HCT116 (cell line): ENCODE results near the gene PALMD. TPM values are rescaled to one million over a fixed set of nuclear protein-coding genes. Genes with fewer than 3 reads are reported as not detected.

Source experiments
- ATAC-seq: fragments of 200-7000 bp; cut with Tn5 transposase; 2 replicates; pipeline ENCODE4 v1.9.1; 2020; ENCODE audit warnings: mild to moderate bottlenecking, moderate library complexity
- BruUV-seq: library from RNA; stranded (reverse); fragments of 400-500 nt; replicated peaks from 2 replicates; lab custom pipeline; 2021; lab: Mats Ljungman, UMichigan
- CTCF ChIA-PET: fragments of 300-600 bp; sonication (Branson Sonifier 250); formaldehyde crosslinking; loops from one replicate; lab custom pipeline; 2021; ENCODE audit warnings: antibody characterized with exemption; lab: Charles Lee
- POLR2A ChIA-PET: fragments of 300-600, 350-600 bp; sonication (Branson Sonifier 250); formaldehyde crosslinking; loops from one replicate; lab custom pipeline; 2021; ENCODE audit warnings: antibody characterized with exemption; lab: Charles Lee
- RAD21 ChIA-PET, 2 experiments: fragments of 300-600 bp; sonication (Branson Sonifier 250); formaldehyde crosslinking; loops; one replicate each; lab custom pipeline; 2023; ENCODE audit warnings: low total read pairs in 2 of 2; ENCODE audit not compliant: uncharacterized antibody in 2 of 2, unreplicated experiment in 2 of 2, low non-redundant PET in 1 of 2; lab: Charles Lee
- DNase-seq: peaks from one replicate; pipeline ENCODE4 v3.0.0-alpha.2; 2010; ENCODE audit warnings: low read depth, low spot score
- H2AFZ ChIP-seq: fragments of 200-600 bp; shearing (Covaris generic), sonication (generic); 2 replicates; pipeline ENCODE4 v1.6.1; 2017; ENCODE audit warnings: low read depth, mixed run types, mixed read lengths, antibody characterized with exemption, low read length; ENCODE audit not compliant: poor library complexity, severe bottlenecking
- H3K27ac ChIP-seq: 2 replicates; pipeline ENCODE4 v1.5.1; 2012; ENCODE audit warnings: low read depth, low read length
- H3K27me3 ChIP-seq: fragments of 200-600 bp; sonication (generic); 2 replicates; pipeline ENCODE4 v1.6.1; 2016; ENCODE audit warnings: mixed run types, low read length, mixed read lengths; ENCODE audit not compliant: insufficient read depth
- H3K36me3 ChIP-seq, 2 experiments: fragments of 200-500 bp in 1 of 2; fragments of 200-600 bp in 1 of 2; sonication (Bioruptor generic) in 1 of 2; sonication (generic) in 1 of 2; 2 replicates each; pipeline versions ENCODE4 v1.5.1 to v1.6.1; 2014 to 2016; ENCODE audit warnings: low read length in 2 of 2, inconsistent platforms in 1 of 2, mixed read lengths in 1 of 2, mixed run types in 1 of 2; ENCODE audit not compliant: insufficient read depth in 2 of 2, control insufficient read depth in 1 of 2
- H3K4me1 ChIP-seq, 2 experiments: fragments of 200-600 bp in 1 of 2; sonication (generic) in 1 of 2; 2 replicates each; pipeline versions ENCODE4 v1.5.1 to v1.6.1; 2012 to 2017; ENCODE audit warnings: low read length in 2 of 2, inconsistent platforms in 1 of 2, mild to moderate bottlenecking in 1 of 2, mixed read lengths in 1 of 2, mixed run types in 1 of 2, moderate library complexity in 1 of 2; ENCODE audit not compliant: insufficient read depth in 2 of 2, control insufficient read depth in 1 of 2
- H3K4me2 ChIP-seq: fragments of 200-600 bp; sonication (generic); 2 replicates; pipeline ENCODE4 v1.6.1; 2017; ENCODE audit warnings: mixed run types, low read length, mixed read lengths
- H3K4me3 ChIP-seq, 2 experiments: fragments of 200-600 bp in 1 of 2; sonication (generic) in 1 of 2; replicated peaks in 1 of 2; 2 replicates each; pipeline ENCODE4 v1.5.1; 2011 to 2016; ENCODE audit warnings: low read length in 2 of 2, control low read depth in 1 of 2, low read depth in 1 of 2, mild to moderate bottlenecking in 1 of 2, mixed read lengths in 1 of 2, mixed run types in 1 of 2
- H3K79me2 ChIP-seq: fragments of 200-600 bp; sonication (generic); 2 replicates; pipeline ENCODE4 v1.6.1; 2017; ENCODE audit warnings: mild to moderate bottlenecking, mixed run types, low read length, moderate library complexity, mixed read lengths; ENCODE audit not compliant: insufficient read depth
- H3K9ac ChIP-seq: fragments of 200-600 bp; sonication (generic); 2 replicates; pipeline ENCODE4 v1.6.1; 2016; ENCODE audit warnings: low read length, mixed read lengths
- H3K9me2 ChIP-seq: fragments of 200-600 bp; sonication (generic), shearing (Covaris generic); 2 replicates; pipeline ENCODE4 v1.6.1; 2017; ENCODE audit warnings: mixed run types, mild to moderate bottlenecking, moderate library complexity; ENCODE audit not compliant: insufficient read depth
- H3K9me3 ChIP-seq, 2 experiments: fragments of 200-500 bp in 1 of 2; fragments of 200-600 bp in 1 of 2; sonication (Bioruptor generic) in 1 of 2; sonication (generic) in 1 of 2; 2 replicates each; pipeline ENCODE4 v1.6.1; 2014 to 2017; ENCODE audit warnings: low read length in 2 of 2, mixed read lengths in 2 of 2, inconsistent platforms in 1 of 2, low read depth in 1 of 2, mild to moderate bottlenecking in 1 of 2, mixed run types in 1 of 2, moderate library complexity in 1 of 2; ENCODE audit not compliant: control insufficient read depth in 1 of 2, insufficient read depth in 1 of 2
- H4K20me1 ChIP-seq: fragments of 200-600 bp; sonication (generic), shearing (Covaris generic); 2 replicates; pipeline ENCODE4 v1.6.1; 2017; ENCODE audit warnings: mixed run types, mild to moderate bottlenecking, moderate library complexity; ENCODE audit not compliant: insufficient read depth
- CBX3 ChIP-seq: IDR thresholded peaks from 2 replicates; pipeline ENCODE4 v1.6.1; 2012; ENCODE audit warnings: low read depth
- EGR1 ChIP-seq: IDR thresholded peaks from 2 replicates; pipeline ENCODE4 v1.6.1; 2012; ENCODE audit warnings: low read depth
- EZH2 ChIP-seq: fragments of 200-600 bp; sonication (generic); IDR thresholded peaks from 2 replicates; pipeline ENCODE4 v1.6.1; 2017; ENCODE audit warnings: antibody characterized with exemption, mixed run types
- POLR2A ChIP-seq: IDR thresholded peaks from 2 replicates; pipeline ENCODE4 v1.7.0; 2011; ENCODE audit warnings: borderline replicate concordance; ENCODE audit not compliant: insufficient read depth, insufficient read length; ENCODE audit errors: extremely low read depth
- RAD21 ChIP-seq: IDR thresholded peaks from 2 replicates; pipeline ENCODE4 v1.6.1; 2012; ENCODE audit warnings: low read depth, mild to moderate bottlenecking
- SIN3A ChIP-seq: IDR thresholded peaks from 2 replicates; pipeline ENCODE4 v1.6.1; 2012; ENCODE audit warnings: low read depth
- SP1 ChIP-seq: IDR thresholded peaks from 2 replicates; pipeline ENCODE4 v1.6.1; 2012; ENCODE audit warnings: low read depth
- ZBTB33 ChIP-seq: IDR thresholded peaks from 2 replicates; pipeline ENCODE4 v1.6.1; 2011; ENCODE audit warnings: mild to moderate bottlenecking, low read length, moderate library complexity; ENCODE audit not compliant: insufficient replicate concordance; ENCODE audit errors: extremely low read depth
- ZFX ChIP-seq: fragments of 450-650 bp; IDR thresholded peaks from 2 replicates; pipeline ENCODE4 v1.6.1; 2017
- ZNF274 ChIP-seq: fragments of 200-500 bp; sonication (Bioruptor generic); IDR thresholded peaks from 2 replicates; pipeline ENCODE4 v1.6.1; 2014; ENCODE audit warnings: mild to moderate bottlenecking, low read depth, low read length, inconsistent platforms
- intact Hi-C: fragments of 100-400 bp; cut with micrococcal nuclease; formaldehyde crosslinking; loops from 2 replicates; pipeline ENCODE4 v1.10.0; 2022
- total RNA-seq: library from RNA; stranded (reverse); gene quantifications from one replicate; pipeline ENCODE4 v1.2.1, GENCODE V29; 2021; ENCODE audit not compliant: unreplicated experiment
- TF ChIP-seq, protein P1 (sequence below): IDR thresholded peaks from 2 replicates; pipeline ENCODE4 v1.6.1; 2012
- TF ChIP-seq, protein P2 (sequence below): IDR thresholded peaks from 2 replicates; pipeline ENCODE4 v1.6.1; 2012; ENCODE audit warnings: low read depth

PALMD gene
- total RNA-seq, 1 experiment from 2014 or later = 0.12 TPM

DNA sequence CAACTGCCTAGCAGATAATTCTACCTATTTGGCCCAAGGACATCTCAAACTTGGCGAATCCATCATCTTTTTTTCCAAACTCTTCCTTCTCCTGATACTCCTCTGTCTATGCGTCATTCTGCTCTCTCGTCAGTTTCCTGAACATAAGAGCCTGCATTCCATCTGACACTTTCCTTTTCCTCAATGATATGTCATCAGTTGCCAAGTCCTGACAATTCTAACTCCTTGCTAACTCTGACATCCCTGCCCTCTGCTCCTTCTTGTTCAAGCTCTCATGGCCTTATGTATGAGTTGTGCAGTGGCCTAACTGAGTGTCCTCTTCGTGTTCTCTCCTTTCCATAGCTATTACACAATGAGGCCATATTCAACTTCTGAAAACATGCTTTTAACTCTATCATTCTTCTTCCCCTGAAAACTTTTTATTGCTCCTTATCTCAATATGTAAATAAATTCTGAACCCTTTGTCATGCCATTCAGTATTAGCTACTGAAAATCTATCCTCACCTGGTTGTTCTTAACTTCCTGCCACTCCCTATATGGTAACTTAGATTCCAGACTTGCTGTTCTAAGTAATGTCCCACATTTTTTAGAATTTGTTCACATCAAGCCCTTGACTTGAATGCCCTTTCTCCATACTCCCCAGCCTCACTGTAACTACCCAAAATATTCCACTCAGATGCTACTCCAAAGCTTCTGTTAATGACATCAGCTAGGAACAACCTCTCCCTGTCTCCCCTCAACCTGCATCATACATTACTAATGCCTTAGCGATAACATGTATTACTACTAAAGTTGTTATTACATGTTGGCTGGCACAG lies 11.5 kb downstream of the PALMD start:
- intact Hi-C loops = no loop called here
- Histone ChIP-seq H3K4me2 (no peak overlapping the region), H3K27ac (no peak overlapping the region), H3K79me2 (no peaks in the 10 kb centered on the region), H3K9ac (no peak overlapping the region), H3K27me3 (no peaks in the 10 kb centered on the region), H4K20me1 (no peaks in the 10 kb centered on the region), H3K4me1 (no peaks in the 10 kb centered on the region), H2AFZ (no peak overlapping the region), H3K9me2 (no peaks in the 10 kb centered on the region), H3K4me3 (no peak overlapping the region), H3K36me3 (no peaks in the 10 kb centered on the region), H3K9me3 (no peaks in the 10 kb centered on the region)
- RAD21 ChIA-PET = no interaction called here
- DNase-seq (no peak), ATAC-seq (no peak)
- POLR2A ChIA-PET = no interaction called here
- TF ChIP-seq ZFX (no peak), ZNF274 (no peak), ZBTB33 (no peak), POLR2A (no peak), SIN3A (no peak), EGR1 (no peak), RAD21 (no peak), SP1 (no peak), EZH2 (no peak)
- no TSS peak for BruUV-seq
- CTCF ChIA-PET = no interaction called here

DNA sequence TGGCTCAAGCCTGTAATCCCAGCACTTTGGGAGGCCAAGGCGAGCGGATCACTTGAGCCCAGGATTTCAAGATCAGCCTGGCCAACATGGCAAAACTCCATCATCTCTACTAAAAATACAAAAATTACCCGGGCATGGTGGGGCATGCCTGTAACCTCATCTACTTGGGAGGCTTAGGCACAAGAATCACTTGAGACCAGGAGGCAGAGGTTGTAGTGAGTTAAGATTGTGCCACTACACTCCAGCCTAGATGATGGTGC lies 12.0 kb downstream of the PALMD start:
- Histone ChIP-seq H3K9me3 (no peaks in the 10 kb centered on the region), H3K27ac (no peak overlapping the region), H3K9ac (no peak overlapping the region)
- TF ChIP-seq ZBTB33 (no peak), ZNF274 (no peak), SIN3A (no peak), RAD21 (no peak), CBX3 (no peak), ZFX (no peak)
- TF ChIP-seq, protein P1, sequence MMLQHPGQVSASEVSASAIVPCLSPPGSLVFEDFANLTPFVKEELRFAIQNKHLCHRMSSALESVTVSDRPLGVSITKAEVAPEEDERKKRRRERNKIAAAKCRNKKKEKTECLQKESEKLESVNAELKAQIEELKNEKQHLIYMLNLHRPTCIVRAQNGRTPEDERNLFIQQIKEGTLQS = no peak
- TF ChIP-seq, protein P2, sequence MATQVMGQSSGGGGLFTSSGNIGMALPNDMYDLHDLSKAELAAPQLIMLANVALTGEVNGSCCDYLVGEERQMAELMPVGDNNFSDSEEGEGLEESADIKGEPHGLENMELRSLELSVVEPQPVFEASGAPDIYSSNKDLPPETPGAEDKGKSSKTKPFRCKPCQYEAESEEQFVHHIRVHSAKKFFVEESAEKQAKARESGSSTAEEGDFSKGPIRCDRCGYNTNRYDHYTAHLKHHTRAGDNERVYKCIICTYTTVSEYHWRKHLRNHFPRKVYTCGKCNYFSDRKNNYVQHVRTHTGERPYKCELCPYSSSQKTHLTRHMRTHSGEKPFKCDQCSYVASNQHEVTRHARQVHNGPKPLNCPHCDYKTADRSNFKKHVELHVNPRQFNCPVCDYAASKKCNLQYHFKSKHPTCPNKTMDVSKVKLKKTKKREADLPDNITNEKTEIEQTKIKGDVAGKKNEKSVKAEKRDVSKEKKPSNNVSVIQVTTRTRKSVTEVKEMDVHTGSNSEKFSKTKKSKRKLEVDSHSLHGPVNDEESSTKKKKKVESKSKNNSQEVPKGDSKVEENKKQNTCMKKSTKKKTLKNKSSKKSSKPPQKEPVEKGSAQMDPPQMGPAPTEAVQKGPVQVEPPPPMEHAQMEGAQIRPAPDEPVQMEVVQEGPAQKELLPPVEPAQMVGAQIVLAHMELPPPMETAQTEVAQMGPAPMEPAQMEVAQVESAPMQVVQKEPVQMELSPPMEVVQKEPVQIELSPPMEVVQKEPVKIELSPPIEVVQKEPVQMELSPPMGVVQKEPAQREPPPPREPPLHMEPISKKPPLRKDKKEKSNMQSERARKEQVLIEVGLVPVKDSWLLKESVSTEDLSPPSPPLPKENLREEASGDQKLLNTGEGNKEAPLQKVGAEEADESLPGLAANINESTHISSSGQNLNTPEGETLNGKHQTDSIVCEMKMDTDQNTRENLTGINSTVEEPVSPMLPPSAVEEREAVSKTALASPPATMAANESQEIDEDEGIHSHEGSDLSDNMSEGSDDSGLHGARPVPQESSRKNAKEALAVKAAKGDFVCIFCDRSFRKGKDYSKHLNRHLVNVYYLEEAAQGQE = no peak

More for the DNA sequence above, 12.0 kb downstream of the PALMD start:
- Histone ChIP-seq H3K4me2 (no peak overlapping the region), H4K20me1 (no peaks in the 10 kb centered on the region), H2AFZ (no peak overlapping the region), H3K79me2 (no peaks in the 10 kb centered on the region), H3K4me1 (no peaks in the 10 kb centered on the region), H3K36me3 (no peaks in the 10 kb centered on the region), H3K27me3 (no peaks in the 10 kb centered on the region), H3K4me3 (no peak overlapping the region), H3K9me2 (no peaks in the 10 kb centered on the region)
- DNase-seq (no peak), ATAC-seq (no peak)
- CTCF ChIA-PET = no interaction called here
- intact Hi-C loops = no loop called here
- RAD21 ChIA-PET = no interaction called here
- POLR2A ChIA-PET = no interaction called here
- BruUV-seq = no TSS peak
